Ovary (tissue), 3 donors: ENCODE measurements around the gene KYAT1.

Source experiments
- CTCF ChIP-seq, 3 donors: fragments of 450-650 bp in 2 of 3; fragments of 200-600 bp in 1 of 3; IDR thresholded peaks; one replicate each; pipeline versions ENCODE4 v1.5.1 to v1.8.0; 2016 to 2022; ENCODE audit warnings: antibody characterized with exemption in 3 of 3, mild to moderate bottlenecking in 1 of 3
- EP300 ChIP-seq: sonication (generic); formaldehyde crosslinking; IDR thresholded peaks from one replicate; pipeline ENCODE4 v1.6.1; 2017; ENCODE audit warnings: antibody characterized with exemption
- POLR2A ChIP-seq: fragments of 450-650 bp; IDR thresholded peaks from one replicate; pipeline ENCODE4 v1.6.1; 2017; ENCODE audit warnings: antibody characterized with exemption, mild to moderate bottlenecking, moderate library complexity
- donor health status: DM: no; HTN: no; CAD: no.

DNA sequence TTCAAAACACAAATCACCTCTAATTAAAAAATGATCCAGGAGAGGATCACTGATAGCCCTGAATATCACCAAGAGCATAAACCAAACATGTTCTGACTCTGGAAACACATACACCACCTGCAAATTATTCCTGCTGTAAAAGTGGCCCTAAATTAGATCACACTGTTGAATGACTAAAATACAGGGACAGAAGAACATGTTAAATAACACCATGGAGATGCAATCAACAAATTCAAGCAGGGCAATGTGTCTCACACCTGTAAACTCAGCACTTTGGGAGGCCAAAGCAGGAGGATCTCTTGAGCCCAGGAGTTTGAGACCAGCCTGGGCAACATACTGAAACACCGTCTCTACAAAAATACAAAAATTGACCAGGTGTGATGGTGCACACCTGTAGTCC, 33.9 kb downstream of the KYAT1 start:
- TF ChIP-seq CTCF (IDR thresholded peaks at IDR 0.05): no peak
- no peak for TF ChIP-seq POLR2A
- no peak for TF ChIP-seq EP300
